Measurements from ENCODE around the gene OR2T5.
"Not testable (repeated sequence)": the region's sequence is repeated elsewhere in the genome, so short reads cannot be mapped to it uniquely, and the experiment has no call there.

Gene OR2T5, protein sequence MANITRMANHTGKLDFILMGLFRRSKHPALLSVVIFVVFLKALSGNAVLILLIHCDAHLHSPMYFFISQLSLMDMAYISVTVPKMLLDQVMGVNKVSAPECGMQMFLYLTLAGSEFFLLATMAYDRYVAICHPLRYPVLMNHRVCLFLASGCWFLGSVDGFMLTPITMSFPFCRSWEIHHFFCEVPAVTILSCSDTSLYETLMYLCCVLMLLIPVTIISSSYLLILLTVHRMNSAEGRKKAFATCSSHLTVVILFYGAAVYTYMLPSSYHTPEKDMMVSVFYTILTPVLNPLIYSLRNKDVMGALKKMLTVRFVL

DNA sequence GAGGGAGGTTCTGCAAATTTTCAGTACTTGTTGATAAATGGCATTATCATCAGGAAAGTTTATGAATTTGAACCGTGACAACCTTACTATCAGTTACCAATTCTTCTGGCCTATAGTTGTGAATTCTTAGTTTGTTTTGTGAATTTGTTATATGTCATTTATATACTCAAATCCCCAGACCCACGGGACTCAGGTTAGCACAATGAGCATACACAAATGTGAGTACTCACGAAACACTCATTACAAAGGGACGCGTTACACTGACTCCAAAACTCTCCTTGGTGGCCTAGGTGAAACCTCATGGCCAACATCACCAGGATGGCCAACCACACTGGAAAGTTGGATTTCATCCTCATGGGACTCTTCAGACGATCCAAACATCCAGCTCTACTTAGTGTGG is at the start of gene OR2T5:
Gene OR2T5 (plus strand): TSS at position 301 of the 400 bp plus-strand sequence. CDS start 0 bp downstream, at position 301.
- DNase-seq (ENCODE audit: low read depth in 2 of 2): not testable (repeated sequence)

DNA sequence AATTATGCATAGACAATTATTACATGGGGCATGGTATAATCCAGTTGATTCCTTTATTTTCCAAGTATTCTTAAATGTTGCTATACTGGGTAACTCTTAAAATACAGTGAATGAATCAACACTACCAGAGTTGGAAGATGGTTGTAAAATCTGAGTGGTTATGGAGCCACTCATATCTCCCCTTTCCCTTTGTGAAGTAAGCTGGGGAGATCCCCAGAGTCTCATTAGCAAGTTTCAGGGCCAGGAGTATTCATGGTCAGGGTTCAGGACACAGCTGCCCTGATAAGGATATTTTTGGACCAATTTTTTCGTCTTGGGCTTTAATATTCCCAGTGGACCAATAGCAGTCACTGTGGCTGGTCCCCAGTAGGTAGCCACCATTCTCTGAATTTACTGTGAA is 49.7 kb upstream of the OR2T5 start:
- not testable (repeated sequence) for DNase-seq (ENCODE audit: low read depth in 2 of 2)

DNA sequence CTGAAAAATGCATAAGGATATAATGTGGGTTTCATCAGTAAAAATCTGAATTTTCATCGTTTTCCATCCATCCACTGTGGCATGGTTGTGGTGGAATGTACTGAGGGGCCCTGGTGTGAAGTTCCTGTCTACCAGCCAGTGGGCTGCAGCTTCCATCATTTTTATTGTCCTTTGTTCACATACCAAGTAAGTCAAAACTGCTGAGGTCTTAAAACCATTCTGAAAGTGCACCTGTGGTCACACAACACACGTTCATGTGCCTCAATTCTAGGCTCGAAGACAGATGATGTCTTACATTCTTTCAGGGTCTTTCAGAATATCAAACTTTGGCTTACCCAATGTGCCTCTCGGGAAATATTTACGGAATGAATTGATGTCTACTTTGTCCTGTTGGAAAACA is 49.1 kb upstream of the OR2T5 start:
- not testable (repeated sequence) for DNase-seq (ENCODE audit: low read depth in 2 of 2)

DNA sequence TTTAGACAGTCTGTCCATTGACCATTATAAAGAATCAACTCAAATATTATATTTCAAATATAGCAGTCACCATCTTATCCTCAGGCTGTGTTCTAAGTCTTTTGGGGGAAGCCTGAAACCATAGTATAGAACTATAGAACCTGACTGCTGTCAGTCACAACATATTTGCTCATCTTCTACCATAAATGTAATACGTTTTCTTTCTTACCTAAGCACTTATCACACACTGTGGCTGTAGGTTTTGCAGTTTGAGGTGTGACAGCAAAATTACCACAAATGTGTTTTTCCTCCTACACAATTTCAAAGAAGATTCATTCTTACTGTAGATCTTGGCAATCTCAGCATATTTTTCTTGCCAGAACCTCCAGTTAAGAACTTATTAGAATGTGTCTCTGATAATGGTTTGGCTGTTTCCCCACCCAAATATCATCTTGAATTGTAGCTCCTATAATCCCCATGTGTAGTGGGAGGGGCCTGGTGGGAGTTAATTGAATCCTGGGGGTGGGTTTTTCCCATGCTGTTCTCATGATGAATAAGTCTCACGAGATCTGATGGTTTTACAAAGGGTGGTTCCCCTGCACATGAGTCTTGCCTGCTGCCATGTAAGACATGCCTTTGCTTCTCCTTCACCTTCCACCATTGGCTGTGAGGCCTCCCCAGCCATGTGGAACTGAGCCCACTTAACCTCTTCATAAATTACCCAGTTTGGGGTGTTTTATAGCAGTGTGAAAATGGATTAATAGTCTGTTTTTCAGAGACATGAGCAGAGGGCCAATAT is 45.7 kb upstream of the OR2T5 start:
- not testable (repeated sequence) for DNase-seq (ENCODE audit: low read depth in 2 of 2)

DNA sequence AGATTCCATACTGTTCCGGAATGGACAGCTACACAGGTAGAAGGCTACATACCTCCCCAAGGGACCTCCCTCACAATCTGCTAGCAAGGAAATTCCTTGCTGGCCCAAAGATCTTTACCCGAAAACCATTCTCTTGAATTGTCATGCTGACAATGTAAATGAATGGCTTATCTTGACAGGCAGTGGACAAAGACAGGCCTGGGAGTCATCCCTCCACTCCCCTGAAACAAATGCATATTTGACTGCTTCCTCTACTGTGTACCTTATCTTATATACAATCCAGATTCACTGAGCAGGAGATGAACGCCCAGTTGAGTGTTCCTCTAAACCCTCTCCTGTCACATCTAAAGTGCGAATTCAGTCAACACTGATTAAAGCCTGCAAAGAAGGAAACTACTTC is 43.8 kb upstream of the OR2T5 start:
- DNase-seq (ENCODE audit: low read depth in 2 of 2): not testable (repeated sequence)

DNA sequence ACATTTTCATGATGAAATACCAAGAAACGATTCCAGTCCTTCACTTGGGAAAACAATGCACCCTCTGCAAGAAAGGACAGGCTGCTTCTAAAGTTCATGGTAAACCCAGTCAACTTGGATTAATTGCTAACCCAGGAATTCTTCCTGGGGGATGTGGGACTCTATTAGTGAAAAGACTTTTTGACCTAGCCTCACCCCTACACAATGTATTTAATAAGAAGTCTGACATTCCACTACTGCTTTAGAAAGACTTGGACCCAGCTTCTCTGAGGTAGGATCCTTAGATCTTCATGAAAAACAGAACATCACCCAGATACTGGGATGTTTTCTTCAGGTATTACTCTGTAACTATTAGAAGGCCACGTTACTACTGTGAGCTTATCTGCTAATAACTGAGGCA is 43.0 kb upstream of the OR2T5 start, which contains the start of gene OR2T2:
Gene OR2T2 (plus strand): TSS at position 239 of the 400 bp plus-strand sequence. CDS start 7,161 bp downstream, outside the sequence.
- not testable (repeated sequence) for DNase-seq (ENCODE audit: low read depth in 2 of 2)

DNA sequence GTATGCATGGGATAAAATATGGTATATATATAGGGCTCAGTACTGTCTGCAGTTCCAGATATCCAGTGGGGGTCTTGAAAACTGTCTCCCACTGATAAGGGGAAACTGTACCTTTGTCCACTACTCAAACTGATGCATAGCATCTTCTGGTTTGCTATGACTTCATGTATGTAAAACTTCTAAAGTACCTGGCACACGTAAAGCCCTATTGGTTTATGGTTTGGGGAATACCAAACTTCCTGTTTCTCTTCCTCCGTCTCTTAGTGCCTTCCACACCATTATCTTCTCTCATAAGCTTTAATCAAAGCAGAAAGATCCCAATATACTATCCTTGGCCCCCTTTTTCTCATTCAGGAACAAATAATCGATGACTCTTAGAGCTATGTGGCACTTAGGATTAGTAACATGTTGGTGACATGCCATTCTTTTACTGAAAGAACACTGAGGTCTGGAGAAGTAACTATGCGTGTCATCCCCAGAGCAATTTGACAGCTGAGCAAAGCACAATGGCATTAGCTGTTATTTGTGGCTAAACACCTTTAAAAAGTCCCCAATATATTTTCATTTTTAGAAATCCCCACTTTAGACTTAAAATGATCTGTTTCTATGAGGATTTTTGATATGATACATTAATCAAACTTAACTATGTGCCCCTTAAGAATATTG is 39.8 kb upstream of the OR2T5 start:
- DNase-seq (ENCODE audit: low read depth in 2 of 2): not testable (repeated sequence)

DNA sequence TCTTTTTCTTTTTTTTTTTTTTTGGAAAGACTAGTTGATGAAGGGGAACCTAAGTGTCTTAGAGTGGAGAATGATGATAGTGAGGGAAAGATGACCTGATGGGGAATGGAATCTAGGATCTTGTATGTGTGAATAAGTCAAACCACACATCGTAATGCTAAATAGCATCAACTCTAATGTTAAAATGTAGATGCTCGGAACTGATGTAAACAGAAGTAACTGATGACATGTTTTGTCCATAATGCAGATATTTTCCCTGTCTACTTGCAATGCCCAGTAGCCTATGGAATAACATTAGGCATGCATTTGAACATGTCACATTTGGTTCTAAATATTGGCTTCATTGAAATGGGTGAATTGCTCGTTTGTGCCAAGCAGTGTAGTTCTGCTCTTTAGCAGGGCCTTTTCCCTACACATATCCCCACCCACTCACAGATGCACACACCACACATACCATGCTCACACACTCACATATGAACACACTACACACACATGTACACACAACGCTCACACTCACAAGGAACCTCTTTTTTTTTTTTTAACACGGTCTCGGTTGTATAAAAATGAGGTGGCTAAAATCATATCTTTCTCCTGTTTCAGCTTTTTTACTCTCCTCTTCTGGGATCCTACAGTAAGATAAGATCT is 38.4 kb upstream of the OR2T5 start:
- not testable (repeated sequence) for DNase-seq (ENCODE audit: low read depth in 2 of 2)

DNA sequence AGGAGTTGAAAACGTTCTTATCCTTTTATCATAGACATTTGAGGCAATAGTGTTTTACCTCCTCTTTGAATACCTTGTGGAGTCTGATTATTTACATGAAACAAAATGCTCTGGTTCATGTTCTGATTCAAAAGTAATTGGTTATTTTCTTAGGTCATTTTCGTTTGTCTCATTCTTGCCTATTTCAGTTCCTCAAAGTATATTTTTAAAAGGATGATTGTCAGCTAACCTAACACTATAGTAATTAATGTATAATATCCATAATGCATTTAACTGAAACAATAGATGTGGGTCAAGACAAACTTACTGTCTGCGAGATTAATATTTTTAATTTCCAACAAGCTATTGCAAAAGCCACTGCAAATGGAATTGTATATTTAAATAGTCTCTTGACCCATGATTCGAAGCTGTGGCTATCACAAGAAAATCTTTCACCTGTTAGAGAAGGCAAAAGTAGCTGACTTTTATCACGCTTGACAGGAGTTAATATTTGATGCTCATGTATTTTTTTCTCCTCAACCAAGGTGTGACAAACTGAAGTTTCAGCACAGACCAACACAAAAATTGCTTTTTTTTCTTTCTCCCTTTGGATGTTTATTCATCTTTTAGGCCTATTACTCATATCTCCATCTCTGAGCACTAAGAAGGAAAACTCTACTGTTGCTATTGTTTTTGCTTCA is 37.8 kb upstream of the OR2T5 start:
- DNase-seq (ENCODE audit: low read depth in 2 of 2): not testable (repeated sequence)

DNA sequence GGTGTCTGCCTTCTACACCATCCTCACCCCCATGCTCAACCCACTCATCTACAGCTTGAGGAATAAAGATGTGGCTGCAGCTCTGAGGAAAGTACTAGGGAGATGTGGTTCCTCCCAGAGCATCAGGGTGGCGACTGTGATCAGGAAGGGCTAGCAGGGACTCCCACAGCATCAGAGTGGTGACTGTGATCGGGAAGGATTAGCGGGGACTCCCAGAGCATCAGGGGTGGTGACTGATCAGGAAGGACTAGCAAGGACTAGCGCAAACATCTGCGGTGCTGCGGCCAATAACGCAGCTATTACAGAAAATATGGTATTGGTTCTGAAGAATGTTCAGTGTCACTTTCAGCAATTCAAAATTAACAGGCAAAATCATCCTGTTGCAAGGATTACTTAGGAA is 34.8 kb upstream of the OR2T5 start:
- not testable (repeated sequence) for DNase-seq (ENCODE audit: low read depth in 2 of 2)

DNA sequence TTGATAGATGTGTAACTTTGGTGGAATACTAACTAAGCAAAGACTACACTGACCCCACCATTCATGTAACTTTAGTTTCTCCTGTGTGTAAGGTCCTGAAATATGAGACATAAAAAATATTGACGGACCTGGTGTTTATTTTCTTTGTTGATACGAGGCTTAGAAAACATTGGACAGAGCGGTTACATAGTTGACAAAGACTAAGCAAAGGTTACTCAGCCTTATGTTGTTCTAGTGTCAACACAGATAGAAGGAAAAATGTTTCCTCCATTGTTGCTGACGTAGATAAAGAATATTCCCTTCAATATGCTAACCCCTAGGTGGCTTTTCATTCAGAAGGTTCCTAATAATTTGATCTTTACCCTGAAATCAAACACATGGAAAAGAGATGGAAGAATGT is 33.3 kb upstream of the OR2T5 start:
- DNase-seq (ENCODE audit: low read depth in 2 of 2): not testable (repeated sequence)

DNA sequence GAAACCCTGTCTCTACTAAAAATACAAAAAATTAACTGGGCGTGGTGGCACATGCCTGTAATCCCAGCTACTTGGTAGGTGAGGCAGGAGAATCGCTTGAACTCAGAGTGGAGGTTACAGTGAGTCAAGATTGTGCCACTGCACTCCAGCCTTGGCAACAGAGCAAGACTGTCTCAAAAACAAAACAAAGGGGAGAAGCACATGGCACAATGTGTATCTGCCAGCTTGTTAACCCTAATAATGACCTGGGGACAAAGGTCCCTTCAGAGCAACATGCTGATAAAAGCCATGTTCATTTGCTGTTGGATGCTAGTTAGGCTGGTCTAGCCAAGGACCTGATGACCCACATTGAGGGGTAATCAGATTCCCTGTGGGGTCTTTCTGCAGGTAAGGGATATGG is 31.8 kb upstream of the OR2T5 start:
- DNase-seq (ENCODE audit: low read depth in 2 of 2): not testable (repeated sequence)

DNA sequence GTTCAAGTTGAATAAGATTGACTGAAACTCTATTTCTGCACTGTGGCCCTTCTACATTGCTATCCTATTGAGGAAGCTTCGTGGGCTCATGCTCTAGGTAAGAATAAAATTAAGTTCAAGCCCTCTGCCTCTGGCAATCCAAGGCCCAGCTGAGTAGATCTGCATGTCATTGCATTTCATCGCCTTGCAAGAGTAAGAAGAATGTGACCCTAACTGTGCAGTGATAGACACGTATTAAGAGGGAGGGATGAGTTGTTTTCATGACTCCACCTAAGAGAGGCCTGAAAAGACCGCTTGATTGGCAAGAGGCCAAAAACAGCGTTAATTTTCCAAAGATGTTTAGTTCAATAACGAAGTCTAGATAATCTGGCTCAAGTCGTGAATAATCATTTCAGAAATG is 29.3 kb upstream of the OR2T5 start:
- not testable (repeated sequence) for DNase-seq (ENCODE audit: low read depth in 2 of 2)

DNA sequence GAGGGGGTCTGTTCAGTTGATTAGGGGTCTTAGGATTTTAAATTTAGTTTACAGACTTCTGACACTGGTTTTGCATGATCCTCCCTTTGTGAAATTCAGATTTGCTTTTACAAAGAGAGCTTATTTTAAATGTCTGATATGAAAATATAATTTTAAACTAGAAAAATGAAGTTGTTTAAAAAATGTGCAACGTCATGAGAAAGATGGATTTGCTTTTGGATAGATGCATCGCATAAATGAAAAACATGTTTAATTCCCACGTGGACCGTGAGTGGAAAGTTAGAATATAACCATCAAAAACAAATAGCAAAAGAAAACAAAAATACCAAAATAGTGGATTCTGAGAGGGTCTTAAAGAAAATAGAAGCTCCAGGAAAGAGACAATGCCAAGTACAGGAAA is 17.2 kb upstream of the OR2T5 start:
- no peak for DNase-seq (ENCODE audit: low read depth in 2 of 2)

DNA sequence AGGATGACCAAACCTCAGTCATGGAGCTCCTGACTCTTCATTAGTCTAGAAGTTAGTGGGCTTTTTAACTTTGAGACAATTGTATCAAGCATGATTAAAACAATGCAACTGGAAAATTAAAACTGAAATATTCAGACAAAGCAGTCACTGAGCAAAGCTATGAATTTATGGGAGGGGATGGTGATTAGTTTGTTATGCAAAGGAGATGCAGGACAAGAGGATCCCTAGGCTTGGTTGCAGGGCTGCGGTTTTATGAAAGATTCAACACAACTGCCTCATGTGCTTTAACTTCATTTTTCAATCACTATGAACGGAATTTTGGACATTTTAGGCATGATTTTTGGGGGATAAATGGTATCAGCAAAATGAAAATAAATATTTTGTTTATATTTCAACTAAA is 16.3 kb upstream of the OR2T5 start:
- not testable (repeated sequence) for DNase-seq (ENCODE audit: low read depth in 2 of 2)

DNA sequence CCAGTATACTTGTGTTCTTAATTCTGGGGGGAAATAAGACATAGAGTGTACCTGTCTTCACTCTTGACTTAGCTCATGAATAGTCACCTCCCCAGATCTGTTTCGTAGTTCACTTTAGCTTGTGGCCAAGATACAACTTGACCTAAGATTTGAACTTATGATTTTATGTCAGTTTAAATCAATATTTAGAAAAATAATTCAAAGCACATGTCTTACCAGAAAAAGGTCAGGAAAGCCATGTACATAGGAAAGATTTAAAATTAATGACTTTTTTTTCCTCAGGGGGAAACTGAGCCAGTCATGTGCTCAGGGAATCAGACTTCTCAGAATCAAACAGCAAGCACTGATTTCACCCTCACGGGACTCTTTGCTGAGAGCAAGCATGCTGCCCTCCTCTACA is 15.3 kb upstream of the OR2T5 start, which contains the start of gene OR2T3:
Gene OR2T3 (plus strand): TSS at position 301 of the 400 bp plus-strand sequence. CDS start 0 bp downstream, at position 301.
- DNase-seq (ENCODE audit: low read depth in 2 of 2): not testable (repeated sequence)

DNA sequence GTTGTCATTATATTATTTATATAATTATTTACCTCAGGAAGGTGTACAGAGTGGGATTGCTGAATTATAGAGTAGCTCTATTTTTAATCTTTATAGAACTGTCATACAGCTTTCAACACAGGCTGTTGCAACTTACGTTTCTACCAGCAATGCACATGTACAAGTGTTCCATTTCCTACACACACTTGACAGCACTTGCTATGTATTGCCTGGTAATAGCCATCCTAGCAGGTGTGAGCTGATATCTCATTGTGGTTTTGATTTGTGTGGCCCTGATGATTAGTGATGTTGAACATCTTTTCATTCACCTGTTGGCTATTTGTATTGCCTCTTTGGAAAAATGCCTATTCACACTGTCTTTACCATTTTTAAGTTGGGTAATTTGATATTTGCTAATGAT is 12.7 kb upstream of the OR2T5 start:
- DNase-seq (ENCODE audit: low read depth in 2 of 2): not testable (repeated sequence)

DNA sequence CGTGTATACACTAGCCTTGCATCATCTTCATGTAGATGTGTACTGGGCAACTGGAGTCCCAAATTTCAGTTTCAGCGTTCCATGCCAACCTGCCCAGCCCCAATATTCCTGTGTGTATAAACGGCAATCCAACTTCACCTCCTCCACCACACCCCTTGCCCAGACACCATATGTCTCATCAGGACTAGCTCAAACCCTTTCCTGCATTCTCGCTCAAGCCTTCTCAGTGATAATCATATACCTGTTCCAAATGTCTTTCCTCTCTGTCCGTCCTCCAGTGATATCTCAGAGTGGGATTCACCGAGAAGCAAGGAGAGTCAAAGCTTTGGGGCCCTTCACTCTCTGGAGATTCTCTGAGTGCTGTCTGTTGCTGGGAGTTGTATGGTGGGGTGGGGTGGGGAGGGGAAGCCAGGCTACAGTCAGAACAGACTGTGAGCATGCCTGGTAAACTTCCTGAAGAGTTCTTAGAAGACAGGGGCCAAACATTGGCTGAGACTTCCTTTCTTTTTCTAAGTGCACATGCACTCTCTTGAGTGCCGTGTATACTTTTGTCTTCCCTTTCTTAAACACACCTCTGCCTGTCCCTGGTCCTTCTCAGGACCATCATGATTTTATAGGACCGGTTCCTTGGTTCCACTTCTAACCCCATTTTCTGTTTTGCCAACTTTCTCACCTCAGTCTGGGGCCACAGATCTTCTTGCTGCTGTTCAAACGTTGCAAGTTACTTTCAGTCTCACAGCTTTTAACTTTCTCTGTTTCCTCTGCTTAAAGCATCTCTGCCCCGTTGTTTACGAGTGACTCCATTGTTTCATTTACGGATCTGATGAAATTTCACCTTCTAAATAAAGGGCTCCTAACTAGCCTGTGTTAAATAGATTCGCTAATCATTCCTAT is 6.5 kb upstream of the OR2T5 start:
- not testable (repeated sequence) for DNase-seq (ENCODE audit: low read depth in 2 of 2)

DNA sequence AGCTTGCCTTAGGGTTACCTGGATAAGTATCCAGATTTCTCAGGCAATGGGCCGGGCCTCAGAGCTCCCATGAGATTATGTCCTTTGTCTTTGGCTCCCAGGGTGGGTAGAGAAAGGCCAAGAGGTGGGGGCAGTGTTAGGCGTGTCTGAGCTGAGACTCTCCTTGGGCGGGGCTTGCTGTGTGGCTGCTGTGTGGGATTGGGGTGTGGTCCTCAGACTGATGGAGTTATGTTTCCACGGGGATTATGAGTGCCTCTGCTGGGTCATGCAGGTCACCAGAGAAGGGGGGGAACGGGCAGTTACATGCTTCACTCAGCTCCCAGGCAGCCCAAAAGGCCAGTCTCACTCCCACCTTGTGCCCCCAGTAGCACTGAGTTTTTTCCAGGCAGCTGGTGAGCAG is 8.3 kb downstream of the OR2T5 start:
- DNase-seq (ENCODE audit: low read depth in 2 of 2): not testable (repeated sequence)
